SU-DHL-6 (cell line): ENCODE results near the gene ARMC5.
"Not testable (repeated sequence)": the region's sequence is repeated elsewhere in the genome, so short reads cannot be mapped to it uniquely, and the experiment has no call there.

ENCODE experiments used
- H2AFZ ChIP-seq: fragments of 200-600 bp; sonication (generic); 2 replicates; pipeline ENCODE4 v1.6.1; 2014; ENCODE audit warnings: low read depth, mild to moderate bottlenecking, moderate library complexity, mixed read lengths, antibody characterized with exemption, low read length; ENCODE audit not compliant: severe bottlenecking
- H3F3A ChIP-seq: fragments of 200-600 bp; shearing (Covaris generic); 2 replicates; pipeline ENCODE4 v1.6.0; 2016; ENCODE audit warnings: antibody characterized with exemption, mild to moderate bottlenecking; ENCODE audit not compliant: insufficient read depth
- H3K27ac ChIP-seq: fragments of 200-600 bp; sonication (generic); 2 replicates; pipeline ENCODE4 v1.5.1; 2016; ENCODE audit warnings: low read depth, mild to moderate bottlenecking, low read length, moderate library complexity, mixed read lengths
- H3K27me3 ChIP-seq: fragments of 200-600 bp; sonication (generic), shearing (Covaris generic); 2 replicates; pipeline ENCODE4 v1.6.0; 2014; ENCODE audit warnings: mild to moderate bottlenecking, low read length
- H3K36me3 ChIP-seq: fragments of 200-600 bp; sonication (generic); 2 replicates; pipeline ENCODE4 v1.6.1; 2014; ENCODE audit warnings: mild to moderate bottlenecking, low read length, mixed read lengths
- H3K4me2 ChIP-seq: fragments of 300-600, 200-600 bp; shearing (Covaris generic), sonication (generic); 2 replicates; pipeline ENCODE4 v1.6.0; 2014; ENCODE audit warnings: low read length, low read depth, mild to moderate bottlenecking; ENCODE audit not compliant: poor library complexity, severe bottlenecking
- H3K4me3 ChIP-seq: fragments of 200-600 bp; sonication (generic); 2 replicates; pipeline ENCODE4 v1.5.1; 2014; ENCODE audit warnings: antibody characterized with exemption, low read length, mild to moderate bottlenecking, mixed read lengths; ENCODE audit not compliant: insufficient read depth, poor library complexity, severe bottlenecking
- H3K79me2 ChIP-seq: fragments of 200-600 bp; sonication (generic); 2 replicates; pipeline ENCODE4 v1.6.1; 2014; ENCODE audit warnings: mild to moderate bottlenecking, low read length, moderate library complexity; ENCODE audit not compliant: insufficient read depth
- H3K9ac ChIP-seq: fragments of 200-600 bp; sonication (generic); 2 replicates; pipeline ENCODE4 v1.7.0; 2014; ENCODE audit warnings: mild to moderate bottlenecking, low read length
- H3K9me2 ChIP-seq: fragments of 200-600 bp; sonication (generic); replicated peaks from 2 replicates; pipeline ENCODE4 v1.6.1; 2014; ENCODE audit warnings: low read length; ENCODE audit not compliant: insufficient read depth
- H3K9me3 ChIP-seq: fragments of 200-600 bp; sonication (generic); 2 replicates; pipeline ENCODE4 v1.6.1; 2014; ENCODE audit warnings: low read length, mixed read lengths; ENCODE audit not compliant: insufficient read depth
- H4K20me1 ChIP-seq: fragments of 200-600 bp; sonication (generic); 2 replicates; pipeline ENCODE4 v1.6.1; 2014; ENCODE audit warnings: low read depth, mild to moderate bottlenecking, antibody characterized with exemption, low read length, moderate library complexity, mixed read lengths
- CTCF ChIP-seq: fragments of 200-600 bp; sonication (generic); IDR thresholded peaks from one replicate; pipeline ENCODE4 v1.5.1; 2017; ENCODE audit warnings: antibody characterized with exemption, mild to moderate bottlenecking, low read length, moderate library complexity; ENCODE audit not compliant: insufficient read depth, poor library complexity, severe bottlenecking
- EZH2phosphoT487 ChIP-seq: fragments of 200-600 bp; sonication (generic), shearing (Covaris generic); conservative IDR thresholded peaks from 2 replicates; pipeline ENCODE4 v1.6.1; 2018; ENCODE audit warnings: mild to moderate bottlenecking, antibody characterized with exemption, low read length, moderate library complexity, mixed read lengths

ARMC5 gene

GRCh38 chr16:31501966-31502348 lies 42.7 kb downstream of the ARMC5 start:
- H3K4me2 ChIP-seq: no peak overlapping the region
- H3K36me3 ChIP-seq: no peaks in the 10 kb centered on the region
- H3K9me2 ChIP-seq: no peaks in the 10 kb centered on the region
- 0 out of 2 replicates have a peak, but pooled peaks cover under 1% of the 10 kb centered on the region for H3K79me2 ChIP-seq
- no peak overlapping the region for H3K4me3 ChIP-seq
- H4K20me1 ChIP-seq: no peaks in the 10 kb centered on the region
- no peak overlapping the region for H3K9ac ChIP-seq
- no peaks in the 10 kb centered on the region for H3F3A ChIP-seq
- H3K27ac ChIP-seq: no peak overlapping the region
- no peaks in the 10 kb centered on the region for H3K27me3 ChIP-seq
- TF ChIP-seq EZH2phosphoT487 (no peak), CTCF (no peak)
- no peak overlapping the region for H2AFZ ChIP-seq
- H3K9me3 ChIP-seq: no peaks in the 10 kb centered on the region

- Histone ChIP-seq H3F3A (no peaks in the 10 kb centered on the region), H3K9me2 (no peaks in the 10 kb centered on the region), H3K9me3 (no peaks in the 10 kb centered on the region), H3K9ac (no peak overlapping the region), H4K20me1 (no peaks in the 10 kb centered on the region), H3K4me2 (no peak overlapping the region), H3K79me2 (peaks cover 10% of the 10 kb centered on the region; the same call in 1 of the 2 replicates), H3K27ac (no peak overlapping the region), H3K4me3 (no peak overlapping the region), H2AFZ (no peak overlapping the region), H3K36me3 (no peaks in the 10 kb centered on the region), H3K27me3 (no peaks in the 10 kb centered on the region)
- TF ChIP-seq CTCF: no peak
Measured at GRCh38 chr16:31502981-31503380, 43.7 kb downstream of the ARMC5 start.

GRCh38 chr16:31503555-31503954 lies 44.3 kb downstream of the ARMC5 start:
- not testable (repeated sequence) for H3K27ac ChIP-seq, H3K27me3 ChIP-seq, H3K9me2 ChIP-seq, H4K20me1 ChIP-seq, H3K9me3 ChIP-seq, H3K4me3 ChIP-seq, H3K36me3 ChIP-seq, H3K4me2 ChIP-seq, H3K9ac ChIP-seq, H2AFZ ChIP-seq, H3F3A ChIP-seq
- H3K79me2 ChIP-seq: peaks cover 11% of the 10 kb centered on the region; the same call in 1 of the 2 replicates

GRCh38 chr16:31504159-31504558 lies 44.9 kb downstream of the ARMC5 start:
- H3K79me2 ChIP-seq: peaks cover 11% of the 10 kb centered on the region; the same call in 1 of the 2 replicates
- H3K4me3 ChIP-seq: no peak overlapping the region
- no peaks in the 10 kb centered on the region for H3K9me3 ChIP-seq
- H3K9ac ChIP-seq: no peak overlapping the region
- H3K4me2 ChIP-seq: no peak overlapping the region
- no peaks in the 10 kb centered on the region for H3K27me3 ChIP-seq
- H4K20me1 ChIP-seq: no peaks in the 10 kb centered on the region
- no peaks in the 10 kb centered on the region for H3F3A ChIP-seq
- no peaks in the 10 kb centered on the region for H3K36me3 ChIP-seq
- no peak overlapping the region for H2AFZ ChIP-seq
- H3K27ac ChIP-seq: no peak overlapping the region
- H3K9me2 ChIP-seq: no peaks in the 10 kb centered on the region
- TF ChIP-seq EZH2phosphoT487 (no peak), CTCF (no peak)
